Stimulated activated CD8-positive, alpha-beta memory T cell treated with anti-CD3 and anti-CD28 coated beads, Interleukin-12 subunit alpha, Interleukin-12 subunit beta, amount 100 ng/mL, for 1 hour (primary cell): ENCODE measurements around the gene RBMS1.

ENCODE experiments used
- DNase-seq: peaks from one replicate; pipeline ENCODE4 v3.0.0-alpha.2; 2020; ENCODE audit warnings: low read depth

The RBMS1 gene

DNA sequence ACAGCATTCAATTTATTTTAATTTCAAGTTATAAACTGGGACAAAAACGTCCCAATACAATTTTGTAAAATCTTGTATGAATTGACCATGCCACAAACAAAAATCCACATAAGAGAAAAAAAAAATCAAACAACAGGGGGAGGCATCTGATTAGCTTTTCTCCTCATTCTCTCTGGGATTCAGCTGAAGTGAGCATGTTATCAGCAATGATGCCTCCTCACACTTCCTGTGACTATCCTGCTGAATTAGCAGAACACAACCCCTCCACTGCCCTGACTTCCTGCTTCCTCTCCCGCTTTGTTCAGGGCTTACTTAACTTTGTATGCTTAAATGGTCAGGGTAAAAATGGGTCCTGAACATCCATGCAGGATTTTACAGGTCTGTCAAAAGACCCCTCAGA is 161.3 kb downstream of the RBMS1 start:
- no peak for DNase-seq

DNA sequence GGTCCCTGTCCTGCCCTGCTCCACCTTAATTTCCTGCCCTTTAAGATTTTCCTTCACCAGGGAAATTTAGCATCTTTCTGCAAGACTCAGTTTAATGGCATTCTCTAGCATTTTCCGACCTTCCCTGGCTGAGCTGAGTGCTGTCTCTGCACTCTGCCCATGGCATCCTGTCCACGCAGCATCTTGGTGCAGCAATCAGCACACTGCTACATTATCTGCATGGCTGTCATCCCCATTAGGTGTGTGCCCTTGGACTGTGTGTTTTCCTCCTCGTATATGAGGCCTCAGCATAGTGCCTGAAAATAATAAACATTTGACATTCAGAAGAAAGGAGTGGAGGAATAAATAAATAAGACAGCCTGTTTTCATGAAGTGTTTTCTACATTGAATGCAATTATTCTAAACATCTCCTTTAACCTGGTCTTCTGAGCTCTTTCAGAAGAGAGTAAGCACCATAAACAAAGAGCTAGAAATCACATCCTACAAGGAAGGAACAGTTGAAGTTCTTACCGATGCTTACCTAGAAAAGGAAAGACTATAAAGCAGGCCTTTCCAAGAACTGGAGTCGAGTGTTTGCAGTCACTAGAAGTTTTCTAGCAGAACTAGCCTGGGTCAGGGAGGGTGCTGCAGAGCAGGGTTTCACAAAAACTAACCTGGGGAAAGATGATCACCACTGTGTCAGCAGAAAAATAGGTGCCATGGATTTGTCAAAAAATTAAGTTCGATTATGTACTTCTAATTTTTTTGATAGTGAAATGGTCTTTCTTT is 162.2 kb downstream of the RBMS1 start:
- DNase-seq, result no peak

DNA sequence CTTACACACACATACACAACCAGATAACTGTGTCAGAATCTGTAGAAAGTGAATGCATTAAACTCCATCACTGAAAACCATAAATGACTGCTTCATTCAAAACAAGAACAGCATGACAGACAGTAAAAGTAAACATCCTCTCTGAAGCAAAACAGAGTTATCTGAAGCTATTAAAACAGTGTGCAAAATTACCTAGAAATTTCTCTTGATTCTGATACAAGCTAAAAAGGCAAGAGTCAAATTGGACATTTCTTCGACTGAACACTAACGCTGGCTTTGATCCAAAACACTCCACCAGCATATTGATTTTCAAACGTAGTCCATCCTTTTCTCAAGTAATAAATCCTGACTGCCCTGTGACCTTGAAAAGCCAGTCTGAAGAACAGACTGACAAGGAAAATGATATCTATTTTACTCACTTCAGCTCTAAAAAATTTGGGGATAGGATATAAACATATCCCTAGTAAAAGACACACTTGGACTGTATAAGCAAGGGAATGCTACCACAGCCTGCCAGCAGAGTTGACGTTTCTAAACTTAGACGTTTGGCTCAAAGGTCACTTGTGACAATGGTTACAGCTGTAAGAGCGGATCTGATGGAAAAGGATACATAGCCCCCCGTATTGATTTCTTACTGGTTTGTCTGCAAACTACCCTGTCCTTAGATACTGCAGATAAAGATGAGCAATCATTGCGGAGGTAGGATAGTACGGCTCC is 164.6 kb downstream of the RBMS1 start:
- no peak for DNase-seq

DNA sequence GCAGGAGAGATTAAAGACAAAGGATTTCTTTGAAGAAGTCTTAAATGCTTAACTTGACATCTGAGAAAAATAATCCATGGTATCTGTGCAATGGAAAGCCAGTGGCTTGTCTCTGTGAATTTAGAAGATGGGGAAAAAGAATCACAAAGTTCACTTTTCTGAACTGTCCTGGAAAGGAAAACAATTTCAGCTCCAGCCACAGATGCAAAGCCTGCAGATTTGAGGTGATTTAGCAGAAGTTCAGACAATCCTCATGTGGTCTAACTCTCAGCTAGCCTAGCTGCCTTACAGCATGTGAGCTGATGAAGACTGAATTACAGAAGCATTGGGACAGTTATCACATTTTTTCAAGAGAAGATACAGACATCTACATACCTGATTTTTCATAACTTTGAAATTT is 166.8 kb downstream of the RBMS1 start:
- no peak for DNase-seq

DNA sequence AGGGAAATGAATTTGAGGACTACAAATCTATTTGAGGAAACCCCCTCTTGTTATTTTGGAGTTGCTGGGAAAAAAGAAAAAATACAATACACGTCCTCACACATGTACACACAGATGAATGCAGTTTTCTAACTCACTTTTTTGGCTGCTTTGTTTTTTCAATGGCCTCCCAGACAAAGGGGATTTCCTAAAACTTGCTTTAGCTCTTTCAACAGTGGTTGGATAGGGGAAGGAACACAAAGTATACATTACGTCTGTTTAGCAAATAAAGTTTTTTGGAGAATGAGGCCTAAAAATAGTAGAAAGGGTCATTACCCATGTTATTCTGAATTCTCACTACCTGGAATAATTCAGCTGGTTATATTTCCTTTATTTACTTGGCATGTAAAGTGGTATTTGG is 168.2 kb downstream of the RBMS1 start:
- no peak for DNase-seq

DNA sequence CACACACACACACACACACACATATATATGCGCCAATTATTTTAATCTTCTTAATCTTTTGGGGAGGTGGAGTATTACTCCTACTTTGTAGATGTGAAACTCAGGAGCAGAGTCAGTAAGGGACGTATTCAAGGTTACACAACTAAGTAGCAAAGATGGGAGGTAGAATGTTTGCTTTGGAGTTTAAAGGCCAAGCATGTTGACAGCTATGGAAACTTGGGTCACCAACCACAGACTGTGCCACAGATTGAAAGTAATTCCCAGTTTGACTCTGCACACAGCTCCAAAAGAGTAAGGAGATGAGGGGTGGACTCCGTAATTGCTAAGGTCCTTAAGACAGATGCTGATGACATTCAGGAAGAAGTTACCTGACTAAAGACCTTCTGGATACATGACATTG is 168.7 kb downstream of the RBMS1 start:
- no peak for DNase-seq

DNA sequence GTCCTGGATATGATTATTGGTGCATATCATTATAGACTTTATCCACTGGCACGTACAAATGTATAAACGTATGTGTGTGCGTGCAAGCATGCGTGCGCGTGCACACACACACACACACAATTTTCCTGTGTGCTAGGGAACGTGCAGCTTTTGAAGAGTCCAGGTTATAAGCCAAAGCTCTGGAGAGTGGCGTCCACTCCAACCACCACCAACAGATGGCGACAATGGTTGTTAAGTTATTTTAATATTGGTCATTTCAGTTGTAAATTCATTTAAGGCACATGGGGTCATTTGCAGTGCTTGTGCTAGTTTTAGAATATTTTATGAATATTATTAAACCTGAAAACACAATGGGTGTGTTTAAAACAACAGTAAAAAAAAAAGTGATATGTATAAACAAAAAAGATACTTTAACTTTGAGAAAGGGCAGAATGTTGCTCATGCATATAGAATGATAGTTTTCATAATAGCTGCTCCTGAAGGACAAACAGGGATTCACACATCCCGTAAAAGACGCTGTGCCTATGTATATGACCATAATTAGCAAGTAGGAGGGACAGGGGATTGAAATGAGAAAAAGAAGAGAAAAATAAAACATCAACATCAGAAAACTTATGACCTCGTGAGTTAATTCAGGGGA is 169.3 kb downstream of the RBMS1 start:
- peak; percentile 28 for DNase-seq

DNA sequence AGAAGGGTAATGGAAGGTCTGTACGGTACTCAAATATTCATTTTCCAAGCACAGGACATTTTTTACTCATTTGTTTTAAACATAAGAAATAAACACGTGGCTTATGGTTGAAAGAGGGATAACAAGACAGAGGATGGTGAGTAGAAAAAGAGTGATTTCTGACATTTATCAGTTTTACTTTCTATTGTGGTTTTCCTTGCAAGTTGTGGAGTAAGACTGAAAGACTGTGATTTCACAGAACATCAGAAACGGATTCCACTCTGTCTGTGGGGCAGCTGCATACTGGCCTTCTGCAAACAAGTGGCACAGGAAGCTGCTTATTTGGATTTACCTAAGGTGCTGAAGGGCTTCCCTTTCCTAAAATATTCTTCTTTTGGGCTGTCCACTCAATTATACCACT is 171.3 kb downstream of the RBMS1 start:
- DNase-seq, result no peak

DNA sequence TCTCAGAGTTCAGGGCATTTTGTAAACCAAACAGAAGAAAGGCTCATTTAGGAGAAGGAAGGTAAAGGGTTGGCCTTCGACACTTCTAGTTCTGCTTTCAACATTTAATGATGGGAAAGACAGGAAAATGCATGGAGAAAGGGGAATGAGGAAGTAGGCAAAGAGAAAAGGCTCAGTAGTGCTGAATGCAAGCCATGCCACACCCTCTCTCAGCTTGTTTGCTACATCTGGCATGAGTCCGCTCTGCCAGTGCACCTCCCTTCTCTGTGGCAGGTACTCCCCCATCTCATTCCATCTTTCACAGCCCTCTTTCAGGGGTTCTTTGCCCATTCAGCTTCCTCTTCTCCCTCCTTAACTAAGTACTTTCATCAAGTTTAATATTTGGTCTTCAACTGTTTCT is 172.6 kb downstream of the RBMS1 start:
- DNase-seq, result no peak

DNA sequence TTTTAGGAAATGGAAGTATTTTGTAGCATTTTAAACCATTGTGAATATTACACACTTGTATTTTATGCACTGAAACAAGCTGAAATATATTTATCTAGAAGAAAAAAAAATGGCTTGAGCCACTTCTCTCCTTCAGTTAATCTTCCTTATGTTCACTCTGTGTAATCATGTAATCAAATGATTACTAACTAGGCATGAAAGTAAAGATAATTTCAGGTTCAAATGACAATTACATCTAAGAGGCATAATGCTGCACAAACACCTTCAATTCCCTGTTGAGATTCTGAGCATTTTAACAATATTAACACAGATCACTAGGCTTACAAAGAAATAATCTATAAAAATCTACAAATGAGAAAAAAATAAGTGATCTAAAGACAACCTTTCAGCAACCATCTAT is 173.9 kb downstream of the RBMS1 start:
- DNase-seq, result no peak

DNA sequence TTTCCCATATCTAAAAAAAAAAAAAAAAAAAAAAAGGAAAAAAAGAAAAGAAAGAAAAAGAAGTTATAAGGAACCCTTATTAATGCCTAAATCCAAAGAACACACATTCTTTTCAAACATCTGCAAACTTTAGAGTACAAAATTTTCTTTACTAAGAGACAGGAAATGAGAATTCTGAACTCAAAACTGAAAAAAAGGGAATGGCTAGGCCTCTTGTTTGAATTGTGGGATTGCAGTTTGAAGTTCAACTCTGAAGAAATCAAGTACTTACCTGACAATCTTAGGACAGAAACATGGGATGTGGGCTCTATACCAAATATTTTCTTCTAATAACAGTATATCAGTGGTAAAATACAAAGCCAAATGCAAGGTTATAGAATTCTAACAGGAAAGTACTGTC is 175.4 kb downstream of the RBMS1 start:
- DNase-seq, result no peak

DNA sequence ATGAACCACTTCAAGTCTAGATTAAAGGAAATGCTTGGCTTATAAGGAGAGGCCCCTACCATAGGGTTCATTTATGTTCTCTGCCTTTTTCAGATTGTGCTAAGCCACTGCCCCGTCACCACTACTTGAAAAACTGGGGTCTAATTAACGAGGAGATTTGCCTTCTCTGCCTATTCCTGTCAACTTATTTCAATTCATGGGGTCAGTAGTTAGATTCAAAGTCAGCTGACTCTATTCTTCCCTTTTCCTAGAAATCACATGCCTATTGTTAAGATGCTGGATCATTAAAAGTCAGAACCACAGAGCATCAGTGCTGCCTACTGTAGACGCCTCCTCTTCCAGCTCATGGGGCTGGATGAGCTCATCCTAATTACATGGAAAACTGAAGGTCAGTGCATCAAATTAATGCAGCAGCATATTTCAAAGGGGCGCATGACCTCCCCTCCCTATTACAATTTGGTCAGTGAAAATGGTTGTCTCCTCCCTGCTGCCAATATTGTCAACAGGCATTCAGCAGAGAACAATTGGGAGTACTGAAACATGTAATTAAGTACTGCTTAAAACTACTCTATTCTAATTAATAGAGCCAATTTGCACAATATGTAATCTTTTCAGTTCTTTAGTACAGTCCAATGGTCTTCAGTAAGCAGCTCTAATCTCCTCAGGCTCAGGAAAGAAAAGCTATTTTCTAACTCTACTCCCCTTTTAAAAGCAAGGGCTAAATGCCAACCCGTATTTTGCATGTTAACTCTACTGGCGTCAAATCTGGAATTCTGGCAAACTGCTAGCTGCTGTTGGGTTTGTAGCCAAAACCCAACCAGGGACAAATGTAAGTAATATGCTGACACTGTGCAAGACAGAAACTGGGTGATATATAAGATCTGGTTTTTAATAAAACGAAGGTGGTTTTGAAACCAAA is 176.2 kb downstream of the RBMS1 start:
- no peak for DNase-seq

DNA sequence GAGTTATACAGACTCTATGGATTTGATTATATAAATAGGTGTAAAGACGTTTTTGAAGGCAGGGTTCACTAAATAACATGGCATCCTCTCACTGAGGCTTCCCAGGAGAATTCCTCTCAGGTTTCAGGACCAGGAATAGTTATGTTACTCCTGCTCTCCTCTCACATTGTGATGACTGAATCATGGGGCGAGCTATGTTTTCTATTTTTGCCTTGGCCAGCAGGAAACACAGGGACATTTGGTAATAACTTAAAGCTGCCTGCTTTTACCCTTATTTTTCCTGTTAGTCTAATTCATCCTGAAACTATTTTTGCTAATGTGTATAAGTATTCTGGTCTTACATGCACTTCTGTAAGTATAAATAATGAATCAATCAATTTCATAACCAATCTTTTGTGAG is 178.3 kb downstream of the RBMS1 start:
- DNase-seq, result no peak

DNA sequence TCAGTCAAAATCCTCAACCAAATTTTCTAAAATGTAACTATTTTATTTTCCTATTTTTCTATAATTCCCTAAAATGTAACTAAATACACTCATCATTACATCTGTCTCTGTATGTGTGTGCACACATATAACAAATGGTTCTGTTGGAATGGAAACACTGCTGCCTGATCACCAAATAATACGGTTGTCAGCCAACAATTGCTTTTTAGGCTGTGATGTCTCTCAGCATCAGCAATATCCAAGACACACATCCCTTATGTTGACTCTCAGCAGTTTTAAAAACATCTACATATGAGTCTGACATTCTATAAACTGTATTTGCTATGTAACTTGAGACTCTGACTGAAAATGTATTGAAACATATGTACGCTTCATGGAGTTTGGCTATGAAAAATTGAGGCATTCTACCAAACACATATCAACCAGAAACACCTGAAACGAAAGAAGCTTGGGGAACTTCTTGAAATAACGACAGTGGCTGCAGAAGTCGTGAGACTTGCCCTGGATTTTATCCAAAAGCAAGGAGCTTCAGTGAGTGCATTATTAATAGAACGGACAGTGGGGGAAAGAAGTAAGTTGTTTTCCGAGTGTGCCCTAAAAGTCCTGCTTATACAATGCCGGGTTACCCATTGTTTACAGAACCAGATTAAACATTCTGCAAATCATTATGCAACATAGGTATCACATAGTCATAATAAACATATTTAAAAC is 183.3 kb downstream of the RBMS1 start:
- DNase-seq, result no peak

DNA sequence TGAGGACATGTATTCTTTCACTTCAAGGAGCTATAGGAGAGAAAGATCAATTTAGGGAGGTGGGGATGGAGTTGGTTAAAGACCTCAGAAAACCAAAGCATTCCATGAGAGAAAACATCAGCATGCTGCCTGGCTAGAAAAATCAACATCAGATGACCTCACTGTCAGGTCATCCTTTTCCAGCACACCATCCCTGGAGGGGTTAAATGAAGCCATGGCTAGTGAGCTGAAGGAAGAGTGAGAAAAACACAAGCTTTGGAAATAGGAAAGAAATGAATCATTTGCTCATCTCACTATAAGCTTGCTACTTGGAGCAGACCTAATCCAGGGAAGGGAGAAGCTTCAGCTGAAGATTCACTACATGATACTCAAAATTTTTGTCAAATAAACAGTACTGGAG is 184.0 kb downstream of the RBMS1 start:
- DNase-seq, result no peak

DNA sequence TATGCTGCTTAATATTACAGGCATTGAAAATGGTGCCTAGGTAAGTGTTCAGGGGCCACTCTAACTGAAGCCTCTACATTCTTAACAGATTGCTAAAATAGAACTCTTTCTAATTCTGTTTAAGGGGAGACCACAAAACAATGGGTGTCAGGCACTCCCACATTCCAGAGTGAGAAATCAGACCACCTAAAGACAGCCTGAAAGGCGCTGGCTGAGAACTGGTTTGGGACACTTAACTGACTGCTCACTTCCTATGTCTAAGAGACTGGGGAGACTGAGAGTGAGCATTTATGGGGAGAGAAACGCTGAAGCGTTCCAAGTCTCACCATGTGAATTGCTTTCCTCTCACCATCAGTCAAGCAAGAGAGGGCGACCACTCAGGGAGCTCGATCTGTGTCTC is 184.7 kb downstream of the RBMS1 start:
- DNase-seq, result no peak

DNA sequence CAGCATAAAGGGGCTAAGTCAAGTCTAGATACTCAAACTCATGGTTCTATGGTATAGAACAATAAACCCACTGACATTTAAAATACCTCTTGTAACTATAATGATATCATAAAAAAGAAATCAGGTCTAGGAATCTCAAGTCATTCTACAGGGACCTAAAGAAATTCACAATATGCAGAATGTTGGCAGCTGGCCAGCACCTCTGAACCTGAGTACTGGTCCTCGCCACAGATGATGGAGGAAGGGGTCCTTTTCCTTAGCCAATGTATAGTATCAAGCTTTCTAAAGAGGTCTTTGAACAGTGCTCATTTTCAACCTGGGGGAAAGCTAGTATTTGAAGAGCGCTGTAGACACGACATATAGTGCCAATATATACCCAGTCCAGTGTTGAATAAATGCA is 185.1 kb downstream of the RBMS1 start:
- DNase-seq, result no peak

DNA sequence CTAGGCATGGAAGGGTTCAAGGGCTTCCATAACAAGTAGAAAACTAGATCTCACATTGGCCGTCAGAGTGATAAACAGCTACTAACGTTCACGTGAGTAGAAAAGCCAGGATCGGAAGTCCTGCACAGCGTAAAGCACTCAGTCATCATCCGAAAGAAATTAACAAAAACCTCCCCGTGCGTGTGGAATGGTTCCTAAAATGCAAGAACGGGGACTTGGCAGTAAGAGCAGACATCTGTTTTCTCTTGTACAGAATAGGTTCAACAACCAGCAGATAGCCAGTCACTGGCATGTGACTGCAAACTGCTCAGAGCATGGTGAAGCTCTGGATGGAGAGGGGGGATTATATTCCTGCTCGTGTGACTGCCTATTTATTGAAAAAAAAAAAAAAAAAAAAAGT is 186.6 kb downstream of the RBMS1 start:
- no peak for DNase-seq

DNA sequence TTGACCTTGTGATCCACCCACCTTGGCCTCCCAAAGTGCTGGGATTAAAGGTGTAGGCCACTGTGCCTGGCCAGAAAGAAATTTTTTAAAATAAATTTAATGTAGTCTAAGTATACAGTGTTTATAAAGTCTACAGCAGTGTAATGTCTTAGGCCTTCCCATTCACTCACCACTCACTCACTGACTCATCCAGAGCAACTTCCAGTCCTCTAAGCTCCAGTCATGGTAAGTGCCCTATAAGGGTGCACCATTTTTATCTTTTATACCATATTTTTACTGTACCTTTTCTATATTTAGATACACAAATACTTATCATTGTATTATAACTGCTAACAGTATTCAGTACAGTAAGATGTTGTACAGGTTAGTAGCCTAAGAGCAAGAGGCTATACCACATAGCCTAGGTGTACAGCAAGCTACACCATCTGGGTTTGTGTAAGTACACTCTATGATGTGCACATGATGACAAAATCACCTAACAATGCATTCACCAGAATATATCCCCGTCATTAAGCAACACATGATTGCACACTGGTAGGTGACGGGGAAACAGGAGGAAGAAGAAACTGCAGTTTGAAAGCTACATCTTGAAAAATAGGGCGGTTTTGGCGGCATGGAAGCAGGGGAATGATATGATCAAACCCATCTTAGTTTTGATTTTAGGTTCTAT is 188.4 kb downstream of the RBMS1 start:
- DNase-seq, result no peak

DNA sequence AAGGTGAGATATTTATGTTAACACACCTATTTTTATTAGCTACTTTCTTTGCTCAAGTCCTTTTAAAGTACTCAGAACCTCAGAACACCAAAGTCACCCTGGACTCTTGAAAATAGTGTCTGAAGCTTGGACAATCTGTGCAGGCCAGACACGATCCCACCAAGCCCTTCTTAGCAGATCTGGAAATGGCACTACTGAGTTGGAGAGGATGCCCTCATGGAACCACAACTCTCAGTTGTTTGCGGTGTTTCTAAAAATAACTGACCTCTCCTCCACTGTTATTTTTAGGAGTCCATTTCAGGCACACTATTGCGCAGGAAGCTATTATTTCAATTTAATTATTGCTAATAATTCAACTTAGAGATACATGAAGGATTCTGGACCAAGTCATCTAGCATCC is 190.1 kb downstream of the RBMS1 start:
- DNase-seq, result no peak

DNA sequence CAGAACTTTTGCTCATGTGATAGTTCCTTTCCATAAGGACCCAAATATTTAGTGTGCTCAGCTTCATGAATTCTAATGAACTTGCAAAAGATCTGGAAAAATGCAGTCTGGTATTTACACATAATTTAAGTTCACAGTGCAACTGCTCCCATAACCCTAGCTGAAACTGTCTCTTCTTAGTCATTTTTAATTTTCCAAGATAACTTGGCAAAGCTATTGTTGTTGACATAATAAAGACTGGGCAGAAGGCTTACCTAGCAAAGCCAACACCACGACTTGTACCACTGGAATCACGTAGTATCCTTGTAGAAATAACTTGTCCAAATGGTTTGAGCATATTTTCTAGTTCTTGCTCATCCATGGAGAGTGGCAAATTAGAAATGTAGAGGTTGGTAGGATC is 190.5 kb downstream of the RBMS1 start:
- no peak for DNase-seq
